ENCODE data around the gene BMP4.

GRCh38 chr14:53916239-53916638, 40.4 kb downstream of the BMP4 start:
- TF ChIP-seq EZH2 (IDR thresholded peaks at IDR 0.05; ENCODE audit: insufficient read depth, poor library complexity, severe bottlenecking), result no peak
- no peak for TF ChIP-seq EZH2phosphoT487 (IDR thresholded peaks at IDR 0.05; ENCODE audit: insufficient read depth, low read depth)

Data from GM23248 (cell line).